ENCODE data around the gene RELCH. TPM values are rescaled to one million over a fixed set of nuclear protein-coding genes. Genes with fewer than 3 reads are reported as not detected.

RELCH gene
- total and polyA plus RNA-seq, 2 of the 13 experiments (the other 11 are each of a cell fraction or from before 2014, with no cell fraction given): 5.6 to 31.7 TPM

DNA sequence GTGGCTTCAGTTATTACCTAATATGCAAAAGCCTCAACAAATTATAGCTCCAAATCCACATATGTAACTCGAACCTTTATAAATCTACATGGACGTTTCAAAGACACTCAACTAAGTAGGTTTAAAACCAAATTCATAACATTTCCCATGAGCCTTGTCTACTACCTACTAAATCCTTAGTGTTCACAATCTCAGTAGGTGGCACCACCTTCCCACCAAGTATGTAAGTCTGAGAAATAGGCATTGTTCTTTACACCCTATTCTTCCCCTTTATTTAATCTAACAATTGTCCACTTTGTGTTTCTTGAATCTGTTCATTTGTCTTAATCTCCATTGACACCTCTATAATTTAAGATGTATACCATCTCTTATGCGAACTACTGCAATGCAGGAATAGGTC is 4.8 kb upstream of the RELCH start:
- no TSS peak for BruUV-seq (replicated peaks)
- in situ Hi-C loops (cut with HindIII; ENCODE audit: extremely low pct_ligation_motif_present, low pct_unique_long_range_greater_than_20kb): no loop called here
- H3K9me3 ChIP-seq (ENCODE audit: low read length): no peaks in the 10 kb centered on the region
- peaks cover 5% of the 10 kb centered on the region; the same call in 1 of the 2 replicates for H4K20me1 ChIP-seq (ENCODE audit: insufficient read depth, low read length)
- DNase-seq (ENCODE audit: low spot score) (no peak), ATAC-seq (no peak), FAIRE-seq (no peak)
- intact Hi-C loops (cut with micrococcal nuclease; ENCODE audit: unreplicated experiment): loop anchor here (2.0 to 10.0 kb wide), 3 partner anchors 219 to 403 kb away; partner anchors contain the start of gene ZCCHC2
- H3K4me2 ChIP-seq (ENCODE audit: low read depth, low read length): no peak overlapping the region
- no peak overlapping the region for H2AFZ ChIP-seq (ENCODE audit: low read length)
- H3K9ac ChIP-seq (ENCODE audit: insufficient read depth, low read depth, low read length): no peak overlapping the region
- no peaks in the 10 kb centered on the region for H3K36me3 ChIP-seq (replicated peaks in 1 of 2; ENCODE audit: control insufficient read depth in 1 of 2, insufficient read depth in 2 of 2, low read length in 2 of 2)
- no peak for TF ChIP-seq RAD21 (CRISPR knock-in tag; IDR thresholded peaks at IDR 0.05)
- no peak for TF ChIP-seq MLLT10 (CRISPR knock-in tag; IDR thresholded peaks at IDR 0.05)
- no peak for TF ChIP-seq TOPORS (CRISPR knock-in tag; IDR thresholded peaks at IDR 0.05)
- no peak for TF ChIP-seq MYC (CRISPR knock-in tag; IDR thresholded peaks at IDR 0.05; ENCODE audit: borderline replicate concordance)
- TF ChIP-seq ZKSCAN1 (IDR thresholded peaks at IDR 0.05; ENCODE audit: low read length): no peak
- TF ChIP-seq CBX5 (CRISPR knock-in tag; IDR thresholded peaks at IDR 0.05; ENCODE audit: borderline replicate concordance): no peak
- TF ChIP-seq PCBP2 (optimal IDR thresholded peaks at IDR 0.05; ENCODE audit: low read depth, low read length, poor library complexity, severe bottlenecking): no peak
- TF ChIP-seq, protein P1, sequence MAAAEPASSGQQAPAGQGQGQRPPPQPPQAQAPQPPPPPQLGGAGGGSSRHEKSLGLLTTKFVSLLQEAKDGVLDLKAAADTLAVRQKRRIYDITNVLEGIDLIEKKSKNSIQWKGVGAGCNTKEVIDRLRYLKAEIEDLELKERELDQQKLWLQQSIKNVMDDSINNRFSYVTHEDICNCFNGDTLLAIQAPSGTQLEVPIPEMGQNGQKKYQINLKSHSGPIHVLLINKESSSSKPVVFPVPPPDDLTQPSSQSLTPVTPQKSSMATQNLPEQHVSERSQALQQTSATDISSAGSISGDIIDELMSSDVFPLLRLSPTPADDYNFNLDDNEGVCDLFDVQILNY (CRISPR knock-in tag; conservative IDR thresholded peaks at IDR 0.05): no peak
- no peak for TF ChIP-seq ZNF792 (CRISPR knock-in tag; IDR thresholded peaks at IDR 0.05)
- TF ChIP-seq TAF15 (IDR thresholded peaks at IDR 0.05; ENCODE audit: low read depth, low read length, poor library complexity, severe bottlenecking): no peak
- TF ChIP-seq NFE2 (CRISPR knock-in tag; IDR thresholded peaks at IDR 0.05): no peak
- TF ChIP-seq SNAPC2 (CRISPR knock-in tag; IDR thresholded peaks at IDR 0.05): no peak
- TF ChIP-seq, protein P2, sequence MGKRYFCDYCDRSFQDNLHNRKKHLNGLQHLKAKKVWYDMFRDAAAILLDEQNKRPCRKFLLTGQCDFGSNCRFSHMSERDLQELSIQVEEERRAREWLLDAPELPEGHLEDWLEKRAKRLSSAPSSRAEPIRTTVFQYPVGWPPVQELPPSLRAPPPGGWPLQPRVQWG (CRISPR knock-in tag; IDR thresholded peaks at IDR 0.05; ENCODE audit: borderline replicate concordance, low read depth): no peak
- TF ChIP-seq TFDP1 (CRISPR knock-in tag; IDR thresholded peaks at IDR 0.05; ENCODE audit: borderline replicate concordance): no peak
- no peak for TF ChIP-seq ZNF543 (CRISPR knock-in tag; IDR thresholded peaks at IDR 0.05)
- TF ChIP-seq SP1 (IDR thresholded peaks at IDR 0.05): no peak
- TF ChIP-seq SP1 (CRISPR knock-in tag; IDR thresholded peaks at IDR 0.05): no peak
- no peak for TF ChIP-seq HMGA1 (CRISPR knock-in tag; conservative IDR thresholded peaks at IDR 0.05)
- no peak for TF ChIP-seq ARID4A (CRISPR knock-in tag; IDR thresholded peaks at IDR 0.05; ENCODE audit: borderline replicate concordance)
- TF ChIP-seq MED8 (CRISPR knock-in tag; IDR thresholded peaks at IDR 0.05; ENCODE audit: insufficient replicate concordance): no peak
- H3K4me3 ChIP-seq (replicated peaks in 1 of 3; ENCODE audit: insufficient read depth in 1 of 3, low read depth in 2 of 3, low read length in 3 of 3): no peak overlapping the region
- CTCF ChIA-PET (ENCODE audit: low intra/inter-chr PET ratio, low total read pairs): interaction anchor here (1.3 kb wide), 1 partner anchor 402 kb away, joined by 3 read pairs; no protein-coding TSS in a partner anchor
- peaks cover 24% of the 10 kb centered on the region for H3K4me1 ChIP-seq (ENCODE audit: insufficient read depth, low read length)
- H3K79me2 ChIP-seq (ENCODE audit: insufficient read depth, low read length): peaks cover 30% of the 10 kb centered on the region
- POLR2A ChIA-PET: no interaction called here
- 87% methylated on average over 3 of the region's 3 CpGs for WGBS (ENCODE audit: low lambda C conversion rate)
- H3K27me3 ChIP-seq (ENCODE audit: control insufficient read depth in 1 of 2, insufficient read depth in 2 of 2, low read length in 2 of 2): no peaks in the 10 kb centered on the region; a peak in 1 of 5 replicates
- H3K27ac ChIP-seq (ENCODE audit: extremely low read length, insufficient read depth, low read length): no peak overlapping the region
